GM21717 (cell line): ENCODE results near the gene LAPTM5.
A peak's percentile ranks its signal among the peaks of the same experiment; 100 is the strongest.
"Not testable (repeated sequence)": the region's sequence is repeated elsewhere in the genome, so short reads cannot be mapped to it uniquely, and the experiment has no call there.

Source experiments
- ATAC-seq: cut with Tn5 transposase; IDR thresholded peaks from one replicate; pipeline ENCODE4 v1.9.1; 2021; ENCODE audit warnings: mild to moderate bottlenecking, moderate library complexity; ENCODE audit not compliant: unreplicated experiment

The LAPTM5 gene

DNA sequence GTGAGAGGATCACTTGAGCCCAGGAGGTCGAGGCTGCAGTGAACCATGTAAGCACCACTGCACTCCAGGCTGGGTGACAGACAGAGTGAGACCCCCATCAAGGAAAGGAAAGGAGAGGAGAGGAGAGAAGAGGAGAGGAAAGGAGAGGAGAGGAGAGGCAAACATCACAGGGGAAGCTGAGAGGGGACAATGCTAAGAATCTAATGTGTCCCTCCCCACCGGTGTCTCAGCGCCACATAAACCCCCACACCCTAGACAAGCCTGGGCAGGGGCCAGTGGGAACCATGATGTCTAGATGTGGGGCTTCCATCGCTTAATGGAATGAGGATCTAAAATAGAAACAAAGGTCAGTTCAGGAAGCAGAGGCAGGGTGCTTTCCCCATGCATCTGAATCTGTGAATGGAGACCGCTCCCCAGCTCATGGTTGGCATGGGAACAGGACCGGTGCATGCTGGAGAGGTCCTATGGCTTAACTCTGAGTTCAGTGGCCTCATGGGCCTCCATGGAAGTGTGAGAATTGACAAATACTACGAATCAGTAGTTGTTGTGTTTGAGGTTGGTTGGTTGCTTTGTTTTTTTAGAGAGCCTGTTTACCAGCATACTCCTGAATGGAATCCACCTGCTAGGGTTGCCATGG is 16.3 kb upstream of the LAPTM5 start:
- no peak for ATAC-seq

DNA sequence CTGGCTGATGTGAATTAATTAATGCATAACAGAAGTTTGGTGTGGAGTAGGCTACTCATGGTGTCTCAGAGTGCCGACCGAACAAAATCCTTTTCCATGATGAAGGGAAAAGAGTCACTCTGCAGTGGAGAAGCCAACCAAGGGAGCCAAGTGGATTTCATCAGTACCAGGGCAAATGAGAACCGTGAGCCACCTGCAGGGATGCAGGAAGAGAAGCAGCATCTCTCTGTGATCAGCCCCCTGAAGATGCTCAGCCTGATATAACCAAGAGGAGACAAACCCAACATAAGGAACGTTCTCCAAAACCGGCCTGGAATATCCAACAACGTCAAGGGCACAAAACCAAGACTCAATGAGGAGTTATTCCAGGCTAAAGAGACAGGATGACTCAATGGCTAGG is 13.4 kb upstream of the LAPTM5 start:
- ATAC-seq = no peak

DNA sequence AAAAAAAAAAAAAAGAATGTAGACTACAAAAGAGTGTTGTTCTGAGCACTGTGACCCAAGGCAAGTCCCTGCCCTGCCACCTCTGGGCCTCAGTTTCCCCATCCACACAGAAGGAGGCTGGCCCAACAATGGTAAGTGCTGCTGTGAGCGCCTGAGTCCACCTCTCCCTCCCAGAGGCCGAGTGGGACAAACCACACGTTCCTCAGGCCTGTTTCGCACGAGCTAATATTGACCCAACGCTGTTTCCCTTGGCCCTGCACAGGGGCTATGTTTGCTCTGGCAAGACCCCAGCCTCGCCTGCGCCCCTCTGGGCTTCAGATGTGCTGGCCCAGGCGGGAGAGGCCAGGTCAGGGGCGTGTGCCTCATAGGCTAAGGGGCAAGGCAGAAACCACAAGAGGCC is 12.6 kb upstream of the LAPTM5 start:
- ATAC-seq = no peak

DNA sequence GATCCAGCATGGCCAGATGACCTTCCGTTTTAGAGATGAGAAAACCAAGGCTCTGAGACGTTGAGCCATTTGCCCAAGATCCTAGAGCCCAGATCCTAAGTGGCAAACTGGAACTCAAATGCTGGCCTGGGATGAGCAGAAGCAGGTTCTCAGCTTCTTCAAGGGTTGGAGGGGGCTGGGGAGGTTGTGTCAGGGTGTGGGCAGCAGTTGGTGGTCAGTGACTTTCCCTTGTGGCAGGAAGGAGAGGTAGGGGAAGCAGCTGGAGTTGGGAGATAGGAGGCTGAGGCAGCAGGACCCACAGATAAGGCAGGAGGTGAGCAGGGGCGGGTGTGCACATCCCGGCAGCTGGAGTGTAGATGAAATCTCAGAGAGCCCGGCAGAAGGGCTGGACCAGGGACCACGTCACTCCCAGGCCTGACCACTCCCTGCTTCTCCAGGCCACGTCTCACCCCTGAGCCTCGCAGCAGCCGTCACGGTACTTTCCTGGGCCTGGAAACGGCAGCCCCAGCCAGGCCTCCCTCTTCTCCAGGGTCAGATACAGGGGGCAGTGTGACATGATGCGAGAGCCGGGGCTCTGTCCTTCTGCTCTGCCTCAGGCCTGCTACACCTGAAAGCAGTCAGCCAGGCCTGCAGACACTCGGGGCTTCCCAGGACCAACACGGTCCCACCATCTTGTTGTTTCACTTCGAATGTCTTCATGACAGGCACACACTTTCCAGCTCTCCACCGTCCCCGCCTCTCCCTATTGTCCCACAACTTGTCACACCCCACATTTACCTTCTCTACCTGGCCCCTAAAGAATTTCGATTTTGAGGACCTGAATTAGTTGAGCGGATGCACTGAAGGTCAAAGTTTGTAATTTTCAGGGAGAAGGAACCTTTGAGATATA is 11.5 kb upstream of the LAPTM5 start:
- no peak for ATAC-seq

DNA sequence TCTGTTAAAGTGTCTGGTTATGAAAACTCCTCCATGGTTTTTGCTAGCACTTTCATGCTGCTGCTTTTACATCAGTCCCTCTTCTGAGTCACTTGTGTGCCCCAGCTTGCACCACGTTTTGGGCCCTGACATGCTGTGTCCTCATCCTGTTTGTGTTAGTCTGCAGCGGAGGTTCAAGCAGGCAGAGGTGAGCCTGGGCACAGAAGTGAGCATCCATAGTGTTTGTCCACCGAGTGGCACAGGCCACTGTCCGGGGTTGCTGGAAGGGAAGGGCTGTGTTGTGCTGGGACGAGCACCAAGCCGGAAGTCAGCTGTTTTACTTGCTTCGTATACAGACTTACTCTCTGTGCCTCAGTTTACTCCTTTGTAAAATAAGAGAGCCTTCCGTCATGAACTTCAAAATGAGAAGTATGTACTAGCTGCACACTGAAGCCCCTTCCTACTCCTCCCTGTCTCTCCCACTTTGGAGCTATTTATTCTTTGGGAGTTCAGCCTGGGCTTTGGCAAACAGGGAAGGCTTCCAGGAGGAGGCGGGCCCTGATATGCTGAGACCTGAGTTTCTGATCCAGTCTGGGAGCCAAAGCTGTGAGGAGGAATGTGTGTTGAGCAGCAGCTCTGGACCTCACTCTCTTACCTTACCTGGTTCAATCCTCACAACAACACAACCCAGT is 10.7 kb upstream of the LAPTM5 start:
- ATAC-seq = no peak

DNA sequence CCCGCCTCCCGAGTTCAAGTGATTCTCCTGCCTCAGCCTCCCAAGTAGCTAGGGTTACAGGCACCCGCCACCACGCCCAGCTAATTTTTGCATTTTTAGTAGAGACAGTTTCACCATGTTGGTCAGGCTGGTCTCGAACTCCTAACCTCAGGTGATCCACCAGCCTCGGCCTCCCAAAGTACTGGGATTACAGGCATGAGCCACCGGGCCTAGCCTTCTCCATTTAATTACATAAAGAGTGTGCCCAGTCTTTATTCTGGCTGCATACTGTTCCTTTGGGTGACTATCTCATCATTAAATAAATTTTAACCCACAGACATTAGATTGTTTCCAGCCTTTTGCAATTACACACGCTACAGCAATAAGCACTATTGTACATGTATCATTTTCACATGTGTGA is 9.4 kb upstream of the LAPTM5 start:
- not testable (repeated sequence) for ATAC-seq

DNA sequence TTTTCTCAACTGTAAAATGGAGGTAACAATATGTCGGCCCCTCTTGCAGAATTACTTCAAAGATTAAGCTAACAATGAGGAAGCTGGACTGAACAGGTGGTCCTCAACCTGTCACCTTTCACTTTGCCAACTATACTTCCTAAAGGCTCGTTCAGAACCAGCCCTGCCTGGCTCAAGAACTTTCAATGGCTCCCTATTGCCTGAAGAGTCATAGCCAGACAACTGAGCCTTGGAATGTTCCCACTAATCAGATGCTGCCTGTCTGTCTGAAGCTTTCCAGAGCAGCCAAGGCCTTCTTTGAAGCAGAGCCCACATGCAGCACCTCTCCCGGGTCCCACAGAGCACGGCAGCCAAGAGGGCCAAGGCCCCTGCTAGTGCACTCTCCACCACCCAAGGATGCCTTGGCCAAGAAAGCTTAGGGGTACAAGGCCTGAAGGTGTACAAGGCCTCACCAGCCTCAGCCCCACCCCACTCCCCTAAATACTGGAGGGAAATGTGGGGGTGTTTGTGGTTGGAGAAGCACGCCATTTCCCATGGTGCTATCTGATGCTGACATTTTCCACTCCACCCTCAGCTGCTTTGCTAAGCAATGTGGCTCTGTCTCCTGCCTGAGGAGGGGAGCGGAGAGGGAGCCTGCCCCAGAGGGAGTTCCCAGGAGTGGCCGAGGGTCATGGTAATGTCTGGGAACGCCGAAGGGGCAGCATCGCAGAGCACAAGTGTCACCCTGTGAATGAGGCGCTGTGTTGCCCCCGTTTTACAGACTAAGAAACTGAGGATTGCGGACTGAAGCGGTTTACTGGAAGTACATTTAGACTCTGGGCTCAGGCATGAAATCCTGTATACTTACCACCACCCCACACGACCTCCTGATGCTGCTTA is 8.2 kb upstream of the LAPTM5 start:
- no peak for ATAC-seq

DNA sequence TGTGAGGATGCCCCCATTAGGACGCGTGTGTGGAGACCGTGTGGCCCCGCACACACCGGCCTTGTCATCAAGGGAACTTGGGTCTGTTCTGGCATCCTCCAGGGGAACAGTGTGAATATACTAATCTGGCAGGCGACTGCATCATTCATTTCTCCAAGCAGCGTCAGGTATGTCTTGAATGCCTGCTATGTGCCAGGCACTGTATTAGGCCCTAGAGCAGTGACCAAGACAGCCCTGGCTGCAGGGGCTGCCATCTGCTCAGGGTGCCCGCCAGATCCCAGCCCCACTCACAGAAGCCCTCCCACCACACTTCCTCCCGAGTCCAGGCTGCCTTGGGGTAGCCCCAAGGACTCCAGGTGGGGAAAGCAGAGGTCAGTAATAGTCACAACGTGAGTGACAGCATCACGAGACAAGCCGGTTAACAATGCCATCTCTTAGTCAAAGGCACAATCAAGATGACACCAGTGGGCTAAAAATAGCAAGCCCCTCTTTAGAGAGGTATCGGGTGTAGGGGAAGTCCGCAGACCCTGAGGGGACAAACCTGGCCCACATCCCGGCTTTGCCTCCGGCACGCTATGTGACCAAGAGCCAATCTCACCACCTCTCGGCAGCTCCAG is 7.5 kb upstream of the LAPTM5 start:
- peak; percentile 43 for ATAC-seq

DNA sequence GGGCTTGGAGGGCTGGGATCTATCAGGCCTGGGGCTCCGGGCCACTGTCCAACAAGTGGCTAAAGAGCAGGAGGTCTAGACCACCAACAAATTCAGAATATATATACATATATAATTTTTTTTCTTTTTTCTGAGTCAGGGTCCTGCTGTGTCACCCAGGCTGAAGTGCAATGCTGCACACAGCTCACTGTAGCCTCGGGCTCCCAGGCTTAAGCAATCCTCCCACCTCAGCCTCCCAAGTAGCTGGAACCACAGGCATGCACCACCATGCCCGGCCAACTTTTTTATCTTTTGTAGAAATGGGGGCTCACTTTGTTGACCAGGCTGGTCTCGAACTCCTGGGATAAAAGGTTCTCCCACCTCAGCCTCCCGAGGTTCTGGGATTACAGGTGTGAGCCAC is 6.8 kb upstream of the LAPTM5 start:
- ATAC-seq = no peak

DNA sequence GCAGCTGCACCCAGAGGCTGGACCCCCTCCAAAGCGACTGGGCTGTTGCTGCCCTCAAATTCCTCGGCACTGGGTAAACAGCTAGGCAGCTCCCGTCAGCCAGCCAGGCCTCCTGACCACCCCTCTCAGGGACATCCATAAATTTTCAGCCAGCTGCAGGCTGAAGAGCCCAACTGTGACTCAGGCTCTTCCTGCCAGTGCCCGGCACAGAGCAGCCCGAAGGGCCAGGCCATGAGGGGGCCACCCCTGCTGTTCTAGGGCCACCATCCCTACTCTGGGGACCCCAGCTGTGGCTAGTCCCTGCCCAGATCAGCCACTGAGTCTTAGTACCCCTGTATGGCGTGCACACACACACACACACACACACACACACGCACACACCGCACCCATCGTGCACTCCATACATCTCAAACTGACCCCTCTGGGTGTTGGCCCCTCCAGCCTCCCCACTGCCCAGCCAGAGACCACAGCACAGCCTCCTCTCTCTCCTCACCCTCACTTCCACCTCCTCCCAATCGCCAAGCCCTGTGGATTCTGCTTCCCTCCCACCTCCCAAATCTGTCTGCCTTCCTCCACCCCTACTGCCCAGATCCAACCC is 6.2 kb upstream of the LAPTM5 start:
- no peak for ATAC-seq

DNA sequence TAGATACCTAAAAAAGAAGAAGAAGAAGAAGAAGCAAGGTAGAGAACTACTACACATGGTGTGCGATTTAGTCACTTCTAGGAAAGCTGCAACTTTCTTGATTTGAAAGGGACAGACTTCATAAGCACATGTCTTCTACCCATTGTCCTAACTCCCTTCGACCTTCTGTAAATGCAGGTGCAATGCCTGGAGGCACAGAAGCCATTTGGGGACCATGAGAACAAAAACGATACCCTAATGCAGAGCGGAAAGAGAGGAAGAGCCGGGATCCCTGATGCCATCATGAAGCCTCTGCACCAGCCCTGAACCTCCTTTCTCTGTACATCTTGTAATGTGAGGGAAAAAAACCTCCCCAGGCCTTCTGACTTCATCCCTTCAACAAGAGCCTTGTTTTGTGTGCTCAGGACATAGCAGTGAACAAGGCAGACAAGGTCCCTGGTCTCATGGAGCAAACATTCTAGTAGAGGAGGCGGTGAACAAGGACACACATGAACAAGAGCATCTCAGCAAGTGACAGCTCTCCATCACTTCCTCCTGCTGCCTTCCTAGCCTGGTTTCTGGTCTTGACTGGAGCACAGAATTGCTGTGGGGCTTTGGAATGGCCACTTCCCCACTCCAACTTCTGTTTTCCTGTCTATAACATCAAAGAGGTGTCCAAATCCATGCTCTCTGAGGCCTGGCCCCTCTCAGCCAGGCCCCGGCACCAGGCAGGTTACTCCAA is 5.5 kb upstream of the LAPTM5 start:
- ATAC-seq = no peak

DNA sequence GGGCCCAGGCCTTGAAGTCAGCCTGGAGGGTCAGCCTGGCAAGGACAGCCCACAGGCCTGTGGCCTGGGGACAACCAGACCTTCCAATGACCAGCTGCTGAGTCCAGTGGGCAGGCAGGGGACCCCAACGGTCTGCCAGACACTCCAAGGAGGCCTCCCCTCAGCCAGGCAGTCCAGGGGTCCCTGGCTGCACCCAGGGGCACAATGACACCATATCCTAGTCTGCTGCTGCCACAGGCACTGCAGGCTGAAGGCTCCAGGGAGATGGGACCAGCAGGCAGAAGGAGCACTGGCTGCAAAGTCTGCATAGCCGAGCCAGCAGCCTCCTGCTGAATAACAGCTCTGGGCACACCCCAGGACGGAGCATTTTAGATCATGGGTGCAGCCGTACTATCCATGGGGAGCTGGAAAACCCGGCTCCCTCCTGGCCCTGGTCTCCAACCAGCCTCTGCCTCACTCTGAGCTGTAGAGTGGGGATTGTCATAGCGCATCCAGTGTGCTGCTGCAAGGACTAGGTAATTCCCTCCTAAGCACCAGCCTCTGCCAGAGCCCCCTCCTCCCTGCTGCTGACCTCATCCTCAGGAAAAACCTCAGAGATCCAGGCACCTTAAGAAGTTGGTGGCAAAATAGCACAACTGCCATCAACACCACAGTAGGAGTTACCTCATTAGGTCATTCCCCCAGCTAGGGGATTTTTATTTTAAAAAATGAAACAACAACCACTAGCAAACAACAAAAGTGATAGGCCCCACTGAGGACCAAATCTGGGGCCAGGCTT is 4.8 kb upstream of the LAPTM5 start:
- no peak for ATAC-seq

DNA sequence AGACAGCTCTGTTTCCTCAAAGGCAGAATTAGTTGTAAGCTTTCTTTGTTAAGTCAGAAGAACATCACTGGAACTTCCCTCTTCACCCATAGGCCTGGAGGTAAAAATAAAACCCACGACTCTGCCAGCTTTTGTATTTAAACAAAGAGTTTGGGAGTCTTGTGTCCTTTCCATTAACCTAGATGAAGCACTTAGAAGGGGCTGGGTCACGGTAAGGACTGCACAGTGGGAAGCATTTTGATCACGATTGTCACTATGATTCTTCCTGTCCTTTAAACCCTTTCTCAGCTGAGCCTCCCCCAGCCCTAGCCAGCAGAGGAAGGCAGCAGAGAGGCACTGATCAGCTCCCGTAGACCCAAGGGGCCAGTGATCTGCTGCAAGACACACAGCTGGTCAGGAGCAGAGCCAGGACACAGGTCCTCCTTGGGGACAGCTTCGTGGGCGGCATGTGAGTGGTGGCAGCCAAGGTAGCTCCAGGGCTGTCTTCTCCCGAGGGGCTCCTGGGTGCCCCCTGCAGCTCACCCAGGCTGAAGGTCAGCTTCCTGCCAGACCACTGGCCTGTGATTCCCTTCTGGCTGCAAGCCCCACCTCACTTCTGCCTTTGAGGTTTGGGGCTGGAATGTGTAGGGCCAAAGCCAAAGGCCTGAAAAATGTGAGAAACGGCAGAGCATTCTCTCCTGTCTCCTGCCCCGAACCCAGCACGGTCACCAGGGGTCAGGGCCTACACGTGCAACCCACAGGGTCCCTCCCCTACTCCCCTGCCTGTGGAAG is 4.0 kb upstream of the LAPTM5 start:
- no peak for ATAC-seq

DNA sequence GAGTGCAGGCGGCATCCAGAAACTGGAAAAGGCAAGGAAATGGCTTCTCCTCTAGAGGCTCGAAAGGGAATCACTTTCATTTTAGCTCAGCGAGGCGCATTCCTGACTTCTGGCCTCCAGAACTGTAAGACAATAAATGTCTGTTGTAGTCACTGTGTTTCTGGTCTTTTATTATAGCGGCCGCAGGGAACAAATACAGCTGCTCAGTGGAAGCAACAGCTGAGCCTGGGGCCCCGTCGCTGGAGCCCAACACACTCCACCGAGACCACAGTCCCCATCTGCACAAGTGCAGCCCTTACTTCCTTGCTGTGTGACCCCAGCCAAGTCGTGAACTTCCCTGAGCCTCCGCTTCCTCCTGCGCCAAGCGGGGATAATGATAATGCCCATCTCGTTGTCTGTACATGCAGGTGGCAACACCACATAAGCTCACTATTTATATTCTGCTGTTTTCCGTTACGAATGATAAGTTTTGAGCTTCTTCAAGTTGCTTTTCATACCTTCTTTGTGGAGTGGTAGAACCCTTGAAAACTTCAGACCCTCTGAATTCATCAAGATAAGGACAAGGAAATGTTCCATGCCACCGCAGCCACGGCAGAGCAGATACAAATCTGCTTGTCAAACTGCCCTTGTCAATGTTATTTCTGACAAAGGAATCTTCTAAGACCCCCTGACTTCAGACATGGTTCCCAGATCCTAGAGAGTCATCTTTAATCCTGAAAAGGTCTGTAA is 3.2 kb upstream of the LAPTM5 start:
- ATAC-seq = no peak

DNA sequence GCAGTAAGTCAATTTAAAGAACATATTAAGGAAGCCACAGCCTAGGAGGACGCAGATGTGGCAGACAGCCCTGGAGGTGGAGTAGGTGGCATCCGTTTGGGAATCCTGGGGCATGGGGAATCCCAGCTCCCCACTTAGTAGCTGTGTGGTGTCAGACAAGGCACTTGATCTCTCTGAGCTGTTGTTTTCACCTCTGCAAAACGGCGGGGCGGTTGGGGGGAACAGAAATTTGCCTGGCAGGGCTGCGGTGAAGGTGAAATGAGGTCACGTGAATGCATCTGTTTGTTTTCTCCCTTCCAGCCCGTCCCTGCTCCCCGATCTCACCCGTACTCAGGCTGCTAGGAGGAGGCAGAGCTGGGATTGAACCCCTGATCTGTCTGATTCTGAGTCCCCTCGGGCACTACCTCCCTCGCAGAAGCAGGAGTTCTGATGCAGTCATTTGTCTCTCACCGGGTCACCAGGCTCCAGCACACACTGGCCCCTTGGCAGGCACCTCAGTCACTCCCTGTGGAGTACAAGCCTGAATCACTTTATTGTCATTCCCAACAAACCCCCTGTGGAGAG is 2.2 kb upstream of the LAPTM5 start:
- ATAC-seq = no peak

DNA sequence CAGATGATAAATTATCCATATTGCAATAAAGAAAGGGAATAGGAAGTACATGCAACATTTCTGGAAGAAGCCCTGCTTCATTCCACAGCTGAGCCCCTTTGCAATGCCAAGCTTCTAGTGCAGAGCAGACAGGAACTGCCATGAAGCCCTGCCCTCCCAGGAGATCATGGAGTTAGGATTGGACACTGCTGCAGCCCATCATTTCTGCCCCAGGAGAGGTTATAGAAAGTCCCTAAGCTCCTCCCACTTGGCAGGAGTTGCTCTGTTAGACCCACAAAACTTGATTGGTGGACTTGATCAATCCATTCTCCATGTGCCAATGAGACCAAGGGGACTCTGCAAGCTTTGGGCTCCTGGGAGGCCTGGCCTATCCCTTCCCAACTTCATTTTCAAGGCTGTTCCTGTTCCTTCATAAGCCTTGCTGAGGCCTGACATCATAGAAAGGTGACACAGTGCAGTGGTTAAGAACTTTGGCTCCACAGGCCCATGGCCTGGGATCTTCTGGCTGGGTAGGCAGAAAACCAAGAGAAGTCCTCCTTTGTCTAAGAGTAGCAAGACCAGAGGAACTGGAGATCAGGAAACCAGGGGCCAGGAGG is 1.3 kb upstream of the LAPTM5 start:
- no peak for ATAC-seq
